Left lobe of liver (tissue), 2 donors: ENCODE results near the gene ASB10. TPM values are rescaled to one million over a fixed set of nuclear protein-coding genes. Genes with fewer than 3 reads are reported as not detected.

Source experiments
- ATAC-seq: fragments of 200-7000 bp; cut with Tn5 transposase; one replicate; pipeline ENCODE4 v1.9.1; 2020; ENCODE audit warnings: mild to moderate bottlenecking, moderate library complexity
- DNase-seq: peaks from one replicate; pipeline ENCODE4 v3.0.0-alpha.2; 2020; ENCODE audit warnings: low spot score
- total RNA-seq: library from RNA; stranded (reverse); gene quantifications from one replicate; pipeline ENCODE4 v1.2.1, GENCODE V29; 2021
- donor health status: DM: no; HTN: no; CAD: no; lungs with moderate emphysema.
- donor health status: DM: no; HTN: yes; CAD: no.

The ASB10 gene
- total RNA-seq, 1 donor from 2014 or later: not detected

GRCh38 chr7:151188252-151188542, 1.1 kb upstream of the ASB10 start:
- ATAC-seq: no peak
- no peak for DNase-seq

GRCh38 chr7:151187409-151188251, 580 bp upstream of the ASB10 start:
- DNase-seq (no peak), ATAC-seq (no peak)

GRCh38 chr7:151185762-151186639, 1.0 kb downstream of the ASB10 start:
- no peak for DNase-seq

GRCh38 chr7:151181011-151181431, 6.0 kb downstream of the ASB10 start:
- DNase-seq: peak; percentile 35
- ATAC-seq: no peak

More at GRCh38 chr7:151185762-151186639, 1.0 kb downstream of the ASB10 start:
- no peak for ATAC-seq

GRCh38 chr7:151179946-151180345, 7.1 kb downstream of the ASB10 start:
- DNase-seq (no peak), ATAC-seq (no peak)

GRCh38 chr7:151179287-151179860, 7.7 kb downstream of the ASB10 start:
- ATAC-seq: no peak
- DNase-seq: no peak

- ATAC-seq: no peak
Measured at GRCh38 chr7:151178831-151179230, 8.2 kb downstream of the ASB10 start.

GRCh38 chr7:151178236-151178635, 8.8 kb downstream of the ASB10 start:
- no peak for ATAC-seq

More at GRCh38 chr7:151178831-151179230, 8.2 kb downstream of the ASB10 start:
- no peak for DNase-seq

GRCh38 chr7:151177310-151177709, 9.7 kb downstream of the ASB10 start:
- ATAC-seq (no peak), DNase-seq (no peak)

More at GRCh38 chr7:151178236-151178635, 8.8 kb downstream of the ASB10 start:
- no peak for DNase-seq

- ATAC-seq (no peak), DNase-seq (no peak)
Measured at GRCh38 chr7:151176401-151176800, 10.6 kb downstream of the ASB10 start.

GRCh38 chr7:151175793-151176311, 11.2 kb downstream of the ASB10 start:
- ATAC-seq (no peak), DNase-seq (no peak)

GRCh38 chr7:151175047-151175792, 11.8 kb downstream of the ASB10 start:
- ATAC-seq: no peak
- DNase-seq: no peak

- ATAC-seq (no peak), DNase-seq (no peak)
Measured at GRCh38 chr7:151174246-151175046, 12.6 kb downstream of the ASB10 start.

- DNase-seq (no peak), ATAC-seq (no peak)
Measured at GRCh38 chr7:151173386-151174245, 13.4 kb downstream of the ASB10 start.

- ATAC-seq (peak; percentile 98), DNase-seq (peak; percentile 79)
Measured at GRCh38 chr7:151172273-151173141, 14.5 kb downstream of the ASB10 start.

- DNase-seq: no peak
Measured at GRCh38 chr7:151168787-151169162, 18.3 kb downstream of the ASB10 start.

GRCh38 chr7:151168003-151168786, 18.9 kb downstream of the ASB10 start:
- ATAC-seq: peak; percentile 66
- DNase-seq: no peak

More at GRCh38 chr7:151168787-151169162, 18.3 kb downstream of the ASB10 start:
- no peak for ATAC-seq
